ENCODE measurements around the gene ACACA.

Gene ACACA

GRCh38 chr17:37052450-37052849 is 354.2 kb downstream of the ACACA start:
- H3K9ac ChIP-seq (ENCODE audit: low read depth, low read length, poor library complexity, severe bottlenecking): no peak overlapping the region
- H3K9me3 ChIP-seq (ENCODE audit: insufficient read depth, low read depth, low read length): no peaks in the 10 kb centered on the region
- H3K4me1 ChIP-seq (ENCODE audit: insufficient read depth, low read length, poor library complexity, severe bottlenecking): peaks cover 4% of the 10 kb centered on the region
- H3K4me3 ChIP-seq (ENCODE audit: low read length, poor library complexity, severe bottlenecking): no peak overlapping the region
- H3K9me2 ChIP-seq (replicated peaks; ENCODE audit: low read depth, low read length): no peaks in the 10 kb centered on the region
- H2AFZ ChIP-seq (ENCODE audit: low read length): no peak overlapping the region
- TF ChIP-seq CTCF (conservative IDR thresholded peaks at IDR 0.05; ENCODE audit: low read length) (no peak), EZH2phosphoT487 (IDR thresholded peaks at IDR 0.05; ENCODE audit: borderline replicate concordance) (no peak)
- H3K27me3 ChIP-seq (ENCODE audit: insufficient read depth, low read length, poor library complexity, severe bottlenecking): no peaks in the 10 kb centered on the region
- no peak overlapping the region for H3K4me2 ChIP-seq (ENCODE audit: low read depth, low read length, poor library complexity, severe bottlenecking)
- H3K79me2 ChIP-seq (ENCODE audit: insufficient read depth, low read length): no peaks in the 10 kb centered on the region
- no peaks in the 10 kb centered on the region for H4K20me1 ChIP-seq (ENCODE audit: insufficient read depth, low read length, poor library complexity, severe bottlenecking)
- no peaks in the 10 kb centered on the region for H3F3A ChIP-seq (ENCODE audit: low read depth)
- peaks cover 21% of the 10 kb centered on the region; the same call in 1 of the 2 replicates for H3K36me3 ChIP-seq (ENCODE audit: insufficient read depth, low read length)

GRCh38 chr17:37051833-37052232 is 354.8 kb downstream of the ACACA start:
- Histone ChIP-seq H3K27me3 (ENCODE audit: insufficient read depth, low read length, poor library complexity, severe bottlenecking) (no peaks in the 10 kb centered on the region), H3K4me1 (ENCODE audit: insufficient read depth, low read length, poor library complexity, severe bottlenecking) (peaks cover 4% of the 10 kb centered on the region), H3K9me3 (ENCODE audit: insufficient read depth, low read depth, low read length) (no peaks in the 10 kb centered on the region), H3F3A (ENCODE audit: low read depth) (no peaks in the 10 kb centered on the region), H2AFZ (ENCODE audit: low read length) (no peak overlapping the region), H3K4me3 (ENCODE audit: low read length, poor library complexity, severe bottlenecking) (no peak overlapping the region), H3K9me2 (replicated peaks; ENCODE audit: low read depth, low read length) (no peaks in the 10 kb centered on the region), H3K4me2 (ENCODE audit: low read depth, low read length, poor library complexity, severe bottlenecking) (no peak overlapping the region), H3K9ac (ENCODE audit: low read depth, low read length, poor library complexity, severe bottlenecking) (no peak overlapping the region), H3K79me2 (ENCODE audit: insufficient read depth, low read length) (no peaks in the 10 kb centered on the region), H4K20me1 (ENCODE audit: insufficient read depth, low read length, poor library complexity, severe bottlenecking) (no peaks in the 10 kb centered on the region), H3K36me3 (ENCODE audit: insufficient read depth, low read length) (peaks cover 18% of the 10 kb centered on the region; the same call in 1 of the 2 replicates)
- TF ChIP-seq CTCF (conservative IDR thresholded peaks at IDR 0.05; ENCODE audit: low read length) (no peak), EZH2phosphoT487 (IDR thresholded peaks at IDR 0.05; ENCODE audit: borderline replicate concordance) (no peak)

- Histone ChIP-seq H4K20me1 (ENCODE audit: insufficient read depth, low read length, poor library complexity, severe bottlenecking) (no peaks in the 10 kb centered on the region), H3K9me3 (ENCODE audit: insufficient read depth, low read depth, low read length) (no peaks in the 10 kb centered on the region), H3K4me2 (ENCODE audit: low read depth, low read length, poor library complexity, severe bottlenecking) (no peak overlapping the region), H3K4me1 (ENCODE audit: insufficient read depth, low read length, poor library complexity, severe bottlenecking) (peaks cover 4% of the 10 kb centered on the region), H3K4me3 (ENCODE audit: low read length, poor library complexity, severe bottlenecking) (no peak overlapping the region), H3K9me2 (replicated peaks; ENCODE audit: low read depth, low read length) (no peaks in the 10 kb centered on the region), H3F3A (ENCODE audit: low read depth) (no peaks in the 10 kb centered on the region), H3K36me3 (ENCODE audit: insufficient read depth, low read length) (peaks cover 16% of the 10 kb centered on the region; the same call in 1 of the 2 replicates), H2AFZ (ENCODE audit: low read length) (no peak overlapping the region), H3K27me3 (ENCODE audit: insufficient read depth, low read length, poor library complexity, severe bottlenecking) (no peaks in the 10 kb centered on the region), H3K79me2 (ENCODE audit: insufficient read depth, low read length) (no peaks in the 10 kb centered on the region), H3K9ac (ENCODE audit: low read depth, low read length, poor library complexity, severe bottlenecking) (no peak overlapping the region)
- TF ChIP-seq EZH2phosphoT487 (IDR thresholded peaks at IDR 0.05; ENCODE audit: borderline replicate concordance) (no peak), CTCF (conservative IDR thresholded peaks at IDR 0.05; ENCODE audit: low read length) (no peak)
These were observed 355.3 kb downstream of the ACACA start for GRCh38 chr17:37051381-37051780.

Data from Loucy (cell line).